H9 (cell line): ENCODE data around the gene CDHR2. TPM values are rescaled to one million over a fixed set of nuclear protein-coding genes. Genes with fewer than 3 reads are reported as not detected.

Experiments
- DNase-seq: peaks from one replicate; pipeline ENCODE4 v3.0.0-alpha.2; 2017
- H2AFZ ChIP-seq: one replicate; pipeline ENCODE4 v1.6.1; 2013; ENCODE audit warnings: mild to moderate bottlenecking, low read length, control low read depth, moderate library complexity
- H2AK5ac ChIP-seq: 2 replicates; pipeline ENCODE4 v1.6.1; 2013; ENCODE audit warnings: low read length, control low read depth, mixed read lengths; ENCODE audit not compliant: insufficient read length
- H2BK120ac ChIP-seq: one replicate; pipeline ENCODE4 v1.6.1; 2013; ENCODE audit warnings: low read depth, mild to moderate bottlenecking, low read length, control low read depth, inconsistent platforms; ENCODE audit not compliant: poor library complexity, severe bottlenecking
- H2BK12ac ChIP-seq: 2 replicates; pipeline ENCODE4 v1.6.1; 2013; ENCODE audit warnings: low read length, control low read depth, mixed read lengths, low read depth; ENCODE audit not compliant: insufficient read length
- H2BK15ac ChIP-seq: 2 replicates; pipeline ENCODE4 v1.6.1; 2013; ENCODE audit warnings: low read depth, low read length, control low read depth
- H2BK20ac ChIP-seq: one replicate; pipeline ENCODE4 v1.6.1; 2013; ENCODE audit warnings: low read depth, mild to moderate bottlenecking, low read length, control low read depth, inconsistent platforms; ENCODE audit not compliant: poor library complexity, severe bottlenecking
- H2BK5ac ChIP-seq: 2 replicates; pipeline ENCODE4 v1.6.1; 2013; ENCODE audit warnings: low read length, control low read depth, mixed read lengths; ENCODE audit not compliant: insufficient read length
- H3K14ac ChIP-seq: 2 replicates; pipeline ENCODE4 v1.6.1; 2013; ENCODE audit warnings: low read length, control low read depth; ENCODE audit not compliant: insufficient read depth
- H3K18ac ChIP-seq: 2 replicates; pipeline ENCODE4 v1.6.1; 2013; ENCODE audit warnings: low read depth, mild to moderate bottlenecking, mixed read lengths, low read length, control low read depth; ENCODE audit not compliant: insufficient read length
- H3K23ac ChIP-seq: 2 replicates; pipeline ENCODE4 v1.6.1; 2013; ENCODE audit warnings: low read length, control low read depth, mixed read lengths, low read depth; ENCODE audit not compliant: insufficient read length
- H3K23me2 ChIP-seq: 2 replicates; pipeline ENCODE4 v1.6.1; 2013; ENCODE audit warnings: low read depth, mild to moderate bottlenecking, mixed read lengths, low read length, control low read depth; ENCODE audit not compliant: insufficient read length, poor library complexity, severe bottlenecking
- H3K27ac ChIP-seq: 2 replicates; pipeline ENCODE4 v1.5.1; 2013; ENCODE audit warnings: low read length, control low read depth, mixed read lengths, low read depth; ENCODE audit not compliant: insufficient read length
- H3K27me3 ChIP-seq: 2 replicates; pipeline ENCODE4 v1.6.1; 2013; ENCODE audit warnings: low read length, control low read depth, inconsistent platforms; ENCODE audit not compliant: insufficient read depth
- H3K4ac ChIP-seq: 2 replicates; pipeline ENCODE4 v1.6.1; 2013; ENCODE audit warnings: low read depth, mild to moderate bottlenecking, control low read depth, inconsistent platforms, low read length, moderate library complexity
- H3K4me1 ChIP-seq: 2 replicates; pipeline ENCODE4 v1.6.1; 2013; ENCODE audit warnings: low read length, control low read depth, inconsistent platforms; ENCODE audit not compliant: insufficient read depth
- H3K4me2 ChIP-seq: 2 replicates; pipeline ENCODE4 v1.6.1; 2013; ENCODE audit warnings: low read length, control low read depth, mixed read lengths; ENCODE audit not compliant: insufficient read length, insufficient read depth
- H3K56ac ChIP-seq: 2 replicates; pipeline ENCODE4 v1.6.1; 2013; ENCODE audit warnings: low read depth, mild to moderate bottlenecking, mixed read lengths, low read length, control low read depth; ENCODE audit not compliant: insufficient read length
- H3K79me1 ChIP-seq: 2 replicates; pipeline ENCODE4 v1.6.1; 2013; ENCODE audit warnings: low read depth, mild to moderate bottlenecking, moderate library complexity, low read length, control low read depth, inconsistent platforms; ENCODE audit not compliant: insufficient read depth, poor library complexity, severe bottlenecking
- H3K79me2 ChIP-seq: 2 replicates; pipeline ENCODE4 v1.6.1; 2013; ENCODE audit warnings: low read length, control low read depth, inconsistent platforms; ENCODE audit not compliant: insufficient read depth
- H3K9ac ChIP-seq: 2 replicates; pipeline ENCODE4 v1.6.1; 2013; ENCODE audit warnings: low read length, control low read depth, mixed read lengths; ENCODE audit not compliant: insufficient read length; ENCODE audit errors: extremely low read depth
- H3K9me3 ChIP-seq: one replicate; pipeline ENCODE4 v1.6.1; 2013; ENCODE audit warnings: low read depth, low read length, inconsistent platforms; ENCODE audit not compliant: control insufficient read depth
- H3T11ph ChIP-seq: one replicate; pipeline ENCODE4 v1.6.1; 2013; ENCODE audit warnings: mild to moderate bottlenecking, low read length, control low read depth, inconsistent platforms
- H4K20me1 ChIP-seq: one replicate; pipeline ENCODE4 v1.6.1; 2013; ENCODE audit not compliant: control insufficient read depth, insufficient read length, insufficient read depth
- H4K5ac ChIP-seq: 2 replicates; pipeline ENCODE4 v1.6.1; 2013; ENCODE audit warnings: low read depth, mild to moderate bottlenecking, mixed read lengths, low read length, control low read depth; ENCODE audit not compliant: insufficient read length
- H4K8ac ChIP-seq: replicated peaks from 2 replicates; pipeline ENCODE4 v1.6.1; 2013; ENCODE audit warnings: low read length, control low read depth, mixed read lengths, low read depth; ENCODE audit not compliant: insufficient read length
- H4K91ac ChIP-seq: 2 replicates; pipeline ENCODE4 v1.6.1; 2013; ENCODE audit warnings: low read depth, mild to moderate bottlenecking, moderate library complexity, mixed read lengths, low read length, control low read depth; ENCODE audit not compliant: insufficient read length
- H3K27ac Mint-ChIP-seq, 3 experiments: 2 replicates in 2 of 3; 3 replicates in 1 of 3; pipeline ENCODE4 v1.8.0; 2020 to 2021; ENCODE audit warnings: mixed read lengths in 3 of 3, mild to moderate bottlenecking in 1 of 3, moderate library complexity in 1 of 3
- H3K27me3 Mint-ChIP-seq: 2 replicates; pipeline ENCODE4 v1.8.0; 2021; ENCODE audit warnings: low read depth, mild to moderate bottlenecking, moderate library complexity, mixed read lengths
- H3K36me3 Mint-ChIP-seq, 3 experiments: 2 replicates in 2 of 3; 3 replicates in 1 of 3; pipeline ENCODE4 v1.8.0; 2020 to 2021; ENCODE audit warnings: low read depth in 3 of 3, mixed read lengths in 3 of 3; ENCODE audit not compliant: insufficient read depth in 1 of 3
- H3K4me1 Mint-ChIP-seq, 2 experiments: 2 replicates each; pipeline ENCODE4 v1.8.0; 2020; ENCODE audit warnings: mixed read lengths in 2 of 2
- H3K4me3 Mint-ChIP-seq, 2 experiments: 2 replicates in 1 of 2; 3 replicates in 1 of 2; pipeline ENCODE4 v1.8.0; 2020 to 2021; ENCODE audit warnings: mild to moderate bottlenecking in 2 of 2, mixed read lengths in 2 of 2, moderate library complexity in 1 of 2
- H3K9me3 Mint-ChIP-seq, 2 experiments: 2 replicates in 1 of 2; 3 replicates in 1 of 2; pipeline ENCODE4 v1.8.0; 2020; ENCODE audit warnings: mild to moderate bottlenecking in 2 of 2, mixed read lengths in 2 of 2, moderate library complexity in 1 of 2
- CTCF ChIP-seq: fragments of 200-600 bp; sonication (generic); conservative IDR thresholded peaks from 3 replicates; pipeline ENCODE4 v1.8.0; 2021; ENCODE audit warnings: antibody characterized with exemption, mild to moderate bottlenecking
- WGBS: extraction: QIAGEN DNeasy Blood & Tissue Kit; methylation state at CpG from one replicate; pipeline ENCODE4 v1.1.7; 2013; ENCODE audit warnings: missing lambda C conversion rate, low lambda C conversion rate, mixed read lengths; ENCODE audit not compliant: insufficient read length; ENCODE audit errors: extremely low coverage; 5-methylcytosine and 5-hydroxymethylcytosine counted together
- total RNA-seq: library from RNA; stranded (reverse); gene quantifications from 2 replicates; pipeline ENCODE4 v1.2.1, GENCODE V29; 2021

The CDHR2 gene
- total RNA-seq, 1 experiment from 2014 or later = 0.90 TPM

DNA sequence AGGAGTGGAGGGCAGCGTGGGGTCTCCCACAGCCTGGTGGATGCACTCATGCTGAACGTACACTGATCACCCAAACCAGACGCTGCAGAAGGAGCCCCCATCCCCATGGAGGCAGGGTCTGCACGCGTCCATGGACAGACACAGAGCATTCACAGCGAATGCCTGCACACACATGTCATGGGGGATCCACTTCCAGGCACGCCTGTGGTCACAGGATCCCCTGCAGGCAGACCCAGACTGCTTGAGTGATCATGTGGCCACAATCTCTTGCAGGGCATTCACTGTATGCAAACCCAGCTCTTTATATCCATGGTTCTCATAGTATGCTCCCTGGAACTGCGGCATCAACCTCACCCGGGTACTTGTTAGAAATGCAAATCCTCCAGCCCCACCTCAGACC is 75.8 kb downstream of the CDHR2 start:
- TF ChIP-seq CTCF = no peak
- no peak for DNase-seq
- Mint-ChIP-seq H3K4me3 (no peak overlapping the region; a peak in 1 of 5 replicates), H3K27me3 (peaks cover 80% of the 10 kb centered on the region), H3K36me3 (no peaks in the 10 kb centered on the region; a peak in 1 of 7 replicates), H3K4me1 (peaks cover 11 to 33% of the 10 kb centered on the region in 2 experiments), H3K9me3 (no peaks in the 10 kb centered on the region), H3K27ac (no peak overlapping the region)
- H2BK20ac ChIP-seq = no peak overlapping the region
- H2AK5ac ChIP-seq = no peak overlapping the region
- no peak overlapping the region for H3K18ac ChIP-seq
- H3K56ac ChIP-seq = no peak overlapping the region
- no peak overlapping the region for H3K23ac ChIP-seq
- no peak overlapping the region for H4K91ac ChIP-seq
- H3K27ac ChIP-seq = no peak overlapping the region
- H4K20me1 ChIP-seq = no peaks in the 10 kb centered on the region
- H3K23me2 ChIP-seq = peaks cover 6% of the 10 kb centered on the region
- no peak overlapping the region; the same call in 1 of the 2 replicates for H3K14ac ChIP-seq
- H4K8ac ChIP-seq = no peak overlapping the region
- no peak overlapping the region for H3K9ac ChIP-seq
- no peak overlapping the region for H2BK15ac ChIP-seq
- H3K9me3 ChIP-seq = no peaks in the 10 kb centered on the region
- no peak overlapping the region for H4K5ac ChIP-seq
- no peaks in the 10 kb centered on the region for H3K79me1 ChIP-seq
- no peak overlapping the region for H3T11ph ChIP-seq
- no peak overlapping the region for H2BK120ac ChIP-seq
- no peaks in the 10 kb centered on the region for H3K79me2 ChIP-seq
- no peaks in the 10 kb centered on the region for H3K4me1 ChIP-seq
- H3K4ac ChIP-seq = no peak overlapping the region
- H2BK12ac ChIP-seq = no peak overlapping the region
- WGBS = no CpG with 5 or more reads among the region's 9 CpGs
- H3K27me3 ChIP-seq = peaks cover under 1% of the 10 kb centered on the region; the same call in 1 of the 2 replicates
- no peak overlapping the region for H2AFZ ChIP-seq
- no peak overlapping the region for H3K4me2 ChIP-seq
- no peak overlapping the region for H2BK5ac ChIP-seq
